Prostate gland (tissue), 2 donors: ENCODE measurements around the gene HLA-DOB.

Experiments used
- POLR2A ChIP-seq: fragments of 450-650 bp; IDR thresholded peaks from one replicate; pipeline ENCODE4 v1.6.1; 2016; ENCODE audit warnings: antibody characterized with exemption, mild to moderate bottlenecking
- TF ChIP-seq, protein P1 (sequence below), 4 experiments: fragments of 200-600 bp in 2 of 4; fragments of 450-650 bp in 2 of 4; sonication (generic) in 2 of 4; IDR thresholded peaks; 1 replicate in 3 of 4; 2 replicates in 1 of 4; pipeline ENCODE4 v1.5.1; 2016 to 2019; ENCODE audit warnings: antibody characterized with exemption in 4 of 4, mild to moderate bottlenecking in 2 of 4, moderate library complexity in 2 of 4

DNA sequence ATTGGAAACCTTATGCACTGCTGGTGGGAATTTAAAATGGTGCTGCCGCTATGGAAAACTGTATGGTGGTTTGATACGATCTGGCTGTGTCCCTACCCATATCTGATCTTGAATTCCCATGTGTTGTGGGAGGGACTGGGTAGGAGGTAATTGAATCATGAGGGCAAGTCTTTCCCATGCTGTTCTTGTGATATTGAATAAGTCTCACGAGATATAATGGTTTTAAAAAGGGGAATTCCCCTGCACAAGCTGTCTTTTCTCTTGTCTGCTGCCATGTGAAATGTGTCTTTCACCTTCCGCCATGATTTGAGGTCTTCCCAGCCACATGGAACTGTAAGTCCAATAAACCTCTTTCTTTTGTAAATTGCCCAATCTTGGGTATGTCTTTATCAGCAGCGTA lies 16.9 kb upstream of the HLA-DOB start:
- TF ChIP-seq POLR2A, result no peak
- TF ChIP-seq, protein P1, sequence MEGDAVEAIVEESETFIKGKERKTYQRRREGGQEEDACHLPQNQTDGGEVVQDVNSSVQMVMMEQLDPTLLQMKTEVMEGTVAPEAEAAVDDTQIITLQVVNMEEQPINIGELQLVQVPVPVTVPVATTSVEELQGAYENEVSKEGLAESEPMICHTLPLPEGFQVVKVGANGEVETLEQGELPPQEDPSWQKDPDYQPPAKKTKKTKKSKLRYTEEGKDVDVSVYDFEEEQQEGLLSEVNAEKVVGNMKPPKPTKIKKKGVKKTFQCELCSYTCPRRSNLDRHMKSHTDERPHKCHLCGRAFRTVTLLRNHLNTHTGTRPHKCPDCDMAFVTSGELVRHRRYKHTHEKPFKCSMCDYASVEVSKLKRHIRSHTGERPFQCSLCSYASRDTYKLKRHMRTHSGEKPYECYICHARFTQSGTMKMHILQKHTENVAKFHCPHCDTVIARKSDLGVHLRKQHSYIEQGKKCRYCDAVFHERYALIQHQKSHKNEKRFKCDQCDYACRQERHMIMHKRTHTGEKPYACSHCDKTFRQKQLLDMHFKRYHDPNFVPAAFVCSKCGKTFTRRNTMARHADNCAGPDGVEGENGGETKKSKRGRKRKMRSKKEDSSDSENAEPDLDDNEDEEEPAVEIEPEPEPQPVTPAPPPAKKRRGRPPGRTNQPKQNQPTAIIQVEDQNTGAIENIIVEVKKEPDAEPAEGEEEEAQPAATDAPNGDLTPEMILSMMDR (IDR thresholded peaks at IDR 0.05), result no peak
